ENCODE results near the gene RNFT2.
"Not testable (repeated sequence)": the region's sequence is repeated elsewhere in the genome, so short reads cannot be mapped to it uniquely, and the experiment has no call there.

The RNFT2 gene

DNA sequence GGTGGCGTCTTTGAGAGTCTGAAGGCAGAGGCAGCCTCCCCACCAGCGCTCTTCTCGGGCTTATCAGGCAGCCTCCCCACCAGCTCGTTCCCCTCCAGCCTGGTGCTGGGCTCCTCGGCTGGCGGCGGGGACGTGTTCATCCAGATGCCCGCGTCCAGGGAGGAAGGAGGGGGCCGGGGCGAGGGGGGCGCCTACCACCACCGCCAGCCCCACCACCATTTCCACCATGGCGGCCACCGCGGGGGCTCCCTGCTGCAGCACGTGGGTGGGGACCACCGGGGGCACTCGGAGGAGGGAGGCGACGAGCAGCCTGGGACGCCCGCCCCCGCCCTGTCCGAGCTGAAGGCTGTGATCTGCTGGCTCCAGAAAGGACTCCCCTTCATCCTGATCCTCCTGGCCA, 11.8 kb downstream of the RNFT2 start:
- Mint-ChIP-seq H3K4me1 (ENCODE audit: low read depth) (no peaks in the 10 kb centered on the region), H3K27ac (no peak overlapping the region), H3K4me3 (no peak overlapping the region), H3K27me3 (no peaks in the 10 kb centered on the region), H3K36me3 (peaks cover 14% of the 10 kb centered on the region), H3K9me3 (ENCODE audit: low read depth) (peaks cover 8% of the 10 kb centered on the region)

- no peak overlapping the region for H3K27ac Mint-ChIP-seq
- H3K36me3 Mint-ChIP-seq: peaks cover 14% of the 10 kb centered on the region
- H3K4me1 Mint-ChIP-seq (ENCODE audit: low read depth): no peaks in the 10 kb centered on the region
- no peaks in the 10 kb centered on the region for H3K27me3 Mint-ChIP-seq
- H3K9me3 Mint-ChIP-seq (ENCODE audit: low read depth): peaks cover 8% of the 10 kb centered on the region
- H3K4me3 Mint-ChIP-seq: no peak overlapping the region
Observed at GRCh38 chr12:116750298-116750697, 12.2 kb downstream of the RNFT2 start.

DNA sequence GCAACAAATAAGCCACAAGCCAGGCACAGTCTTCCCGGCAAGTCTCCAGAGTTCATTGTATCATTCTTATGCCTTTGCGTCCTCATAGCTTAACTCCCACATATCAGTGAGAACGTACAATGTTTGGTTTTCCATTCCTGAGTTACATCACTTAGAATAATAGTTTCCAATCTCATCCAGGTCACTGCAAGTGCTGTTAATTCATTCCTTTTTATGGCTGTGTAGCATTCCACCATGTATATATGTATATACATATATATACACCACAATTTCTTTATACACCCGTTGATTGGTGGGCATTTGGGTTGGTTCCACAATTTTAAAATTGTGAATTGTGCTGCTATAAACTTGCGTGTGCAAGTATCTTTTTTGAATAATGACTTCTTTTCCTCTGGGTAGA, 16.0 kb downstream of the RNFT2 start:
- H3K27ac Mint-ChIP-seq; H3K4me1 Mint-ChIP-seq (ENCODE audit: low read depth): not testable (repeated sequence)

DNA sequence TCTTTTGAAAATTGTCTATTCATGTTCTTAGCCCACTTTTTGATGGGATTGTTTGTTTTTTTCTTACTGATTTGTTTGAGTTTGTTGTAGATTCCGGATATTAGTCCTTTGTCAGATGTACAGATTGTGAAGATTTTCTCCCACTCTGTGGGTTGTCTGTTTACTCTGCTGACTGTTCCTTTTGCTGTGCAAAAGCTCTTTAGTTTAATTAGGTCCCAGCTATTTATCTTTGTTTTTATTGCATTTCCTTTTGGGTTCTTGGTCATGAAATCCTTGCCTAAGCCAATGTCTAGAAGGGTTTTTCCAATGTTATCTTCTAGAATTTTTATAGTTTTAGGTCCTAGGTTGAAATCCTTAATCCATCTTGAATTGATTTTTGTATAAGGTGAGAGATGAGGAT, 16.7 kb downstream of the RNFT2 start:
- not testable (repeated sequence) for H3K4me3 Mint-ChIP-seq; H3K27ac Mint-ChIP-seq; H3K4me1 Mint-ChIP-seq (ENCODE audit: low read depth); H3K27me3 Mint-ChIP-seq; H3K9me3 Mint-ChIP-seq (ENCODE audit: low read depth)
- peaks cover 33% of the 10 kb centered on the region for H3K36me3 Mint-ChIP-seq

More for the DNA sequence above, 16.0 kb downstream of the RNFT2 start:
- H3K4me3 Mint-ChIP-seq; H3K9me3 Mint-ChIP-seq (ENCODE audit: low read depth); H3K27me3 Mint-ChIP-seq: not testable (repeated sequence)
- peaks cover 32% of the 10 kb centered on the region for H3K36me3 Mint-ChIP-seq

- H3K36me3 Mint-ChIP-seq: peaks cover 28% of the 10 kb centered on the region
- H3K27me3 Mint-ChIP-seq: no peaks in the 10 kb centered on the region
- peak overlapping the region; percentile 70 for H3K4me3 Mint-ChIP-seq
- H3K4me1 Mint-ChIP-seq (ENCODE audit: low read depth): peaks cover 8% of the 10 kb centered on the region
- no peak overlapping the region for H3K27ac Mint-ChIP-seq
- no peaks in the 10 kb centered on the region for H3K9me3 Mint-ChIP-seq (ENCODE audit: low read depth)
Observed at GRCh38 chr12:116759783-116760621, 21.9 kb downstream of the RNFT2 start.

DNA sequence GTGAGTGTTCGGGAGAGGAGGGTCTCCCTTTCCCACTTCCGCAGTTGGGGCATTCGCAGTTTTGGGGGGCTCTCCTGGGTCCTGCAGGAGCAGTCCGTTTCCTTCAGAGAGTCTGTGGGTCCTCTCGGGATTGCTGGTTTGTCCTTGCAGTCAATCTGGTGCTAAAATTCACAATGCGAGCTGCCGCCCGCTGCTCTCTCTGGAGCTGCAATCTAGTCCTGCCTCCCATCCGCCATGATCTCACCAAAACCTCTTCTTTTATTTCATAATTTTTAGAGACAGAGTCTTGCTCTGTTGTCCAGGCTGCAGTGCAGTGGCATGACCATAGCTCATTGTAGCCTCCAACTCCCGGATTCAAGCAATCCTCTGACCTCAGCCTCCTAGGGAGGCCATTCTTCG, 22.5 kb downstream of the RNFT2 start:
- no peak overlapping the region for H3K4me3 Mint-ChIP-seq
- no peak overlapping the region for H3K27ac Mint-ChIP-seq
- H3K4me1 Mint-ChIP-seq (ENCODE audit: low read depth): peaks cover 8% of the 10 kb centered on the region
- H3K36me3 Mint-ChIP-seq: peaks cover 25% of the 10 kb centered on the region
- no peaks in the 10 kb centered on the region for H3K9me3 Mint-ChIP-seq (ENCODE audit: low read depth)
- H3K27me3 Mint-ChIP-seq: no peaks in the 10 kb centered on the region

DNA sequence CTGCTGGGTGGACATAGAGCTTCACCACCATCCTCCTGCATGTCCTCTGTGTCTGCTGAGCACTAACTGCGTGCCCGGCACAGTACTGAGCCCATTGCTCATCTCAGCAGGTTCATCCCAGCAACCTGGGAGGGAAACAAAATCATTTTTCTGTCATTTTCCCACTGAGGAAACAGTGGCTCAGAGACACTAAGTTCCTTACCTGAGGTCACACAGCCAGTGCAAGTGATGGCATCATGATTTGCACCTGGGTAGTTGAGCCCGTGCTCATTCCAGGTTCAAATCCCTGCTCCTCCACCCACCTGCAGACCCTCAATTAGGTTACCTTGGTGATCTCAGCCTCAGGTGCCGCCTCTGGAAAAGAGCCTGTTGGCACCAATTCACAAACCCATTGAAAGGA, 23.4 kb downstream of the RNFT2 start:
- Mint-ChIP-seq H3K36me3 (peaks cover 20% of the 10 kb centered on the region), H3K9me3 (ENCODE audit: low read depth) (no peaks in the 10 kb centered on the region), H3K4me1 (ENCODE audit: low read depth) (peaks cover 8% of the 10 kb centered on the region), H3K4me3 (no peak overlapping the region), H3K27me3 (no peaks in the 10 kb centered on the region), H3K27ac (no peak overlapping the region)

DNA sequence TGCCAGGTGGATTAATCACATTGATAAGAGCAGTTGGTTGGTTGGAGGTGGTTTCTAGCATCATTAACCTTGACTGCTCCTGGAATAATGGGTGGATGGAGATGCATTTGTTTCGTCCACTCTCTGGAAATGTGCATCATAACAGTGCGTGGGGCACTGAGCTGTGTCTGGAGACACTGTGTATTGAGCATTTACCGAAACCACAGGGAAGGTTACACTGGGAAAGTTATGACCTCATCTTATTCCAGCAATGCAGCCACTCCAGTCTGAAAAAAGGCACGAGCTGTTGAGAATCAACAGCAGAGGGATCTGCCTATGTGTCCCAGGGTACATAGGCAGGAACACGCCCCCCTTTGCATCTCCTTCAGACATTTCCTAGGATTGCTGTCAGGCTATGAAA, 27.2 kb downstream of the RNFT2 start:
- Mint-ChIP-seq H3K36me3 (peaks cover 13% of the 10 kb centered on the region), H3K27ac (no peak overlapping the region), H3K4me3 (no peak overlapping the region), H3K27me3 (no peaks in the 10 kb centered on the region), H3K9me3 (ENCODE audit: low read depth) (no peaks in the 10 kb centered on the region), H3K4me1 (ENCODE audit: low read depth) (no peaks in the 10 kb centered on the region)

GRCh38 chr12:116766285-116766684, 28.2 kb downstream of the RNFT2 start:
- no peaks in the 10 kb centered on the region for H3K4me1 Mint-ChIP-seq (ENCODE audit: low read depth)
- no peaks in the 10 kb centered on the region for H3K27me3 Mint-ChIP-seq
- no peak overlapping the region for H3K4me3 Mint-ChIP-seq
- no peak overlapping the region for H3K27ac Mint-ChIP-seq
- H3K36me3 Mint-ChIP-seq: peaks cover 9% of the 10 kb centered on the region
- H3K9me3 Mint-ChIP-seq (ENCODE audit: low read depth): no peaks in the 10 kb centered on the region

DNA sequence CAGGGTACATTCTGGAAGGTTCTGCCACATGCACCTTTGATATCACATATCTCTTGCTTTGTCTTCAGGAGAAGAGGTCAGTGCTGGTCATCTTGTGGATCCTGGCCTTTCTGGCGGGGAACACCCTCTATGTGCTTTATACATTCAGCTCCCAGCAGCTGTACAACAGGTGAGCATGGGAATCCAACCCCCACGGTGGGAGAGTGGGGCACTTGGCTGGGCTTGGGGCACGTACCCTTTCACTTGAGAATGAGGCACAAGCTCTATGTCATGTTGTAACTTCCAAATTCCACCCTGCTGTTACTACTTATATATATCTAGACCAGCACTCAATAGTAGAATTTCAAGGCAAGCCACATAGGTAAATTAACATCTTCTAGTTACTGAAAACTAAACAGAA, 28.6 kb downstream of the RNFT2 start:
- Mint-ChIP-seq H3K27me3 (no peaks in the 10 kb centered on the region), H3K36me3 (peaks cover 9% of the 10 kb centered on the region), H3K27ac (no peak overlapping the region), H3K4me3 (no peak overlapping the region), H3K9me3 (ENCODE audit: low read depth) (no peaks in the 10 kb centered on the region), H3K4me1 (ENCODE audit: low read depth) (no peaks in the 10 kb centered on the region)

- Mint-ChIP-seq H3K9me3 (ENCODE audit: low read depth) (no peaks in the 10 kb centered on the region), H3K4me3 (no peak overlapping the region), H3K4me1 (ENCODE audit: low read depth) (peaks cover 5% of the 10 kb centered on the region), H3K36me3 (peaks cover 11% of the 10 kb centered on the region), H3K27ac (no peak overlapping the region), H3K27me3 (no peaks in the 10 kb centered on the region)
Observed at GRCh38 chr12:116771651-116772050, 33.5 kb downstream of the RNFT2 start.

- Mint-ChIP-seq H3K4me1 (ENCODE audit: low read depth) (peaks cover 5% of the 10 kb centered on the region), H3K27ac (no peak overlapping the region), H3K27me3 (no peaks in the 10 kb centered on the region), H3K9me3 (ENCODE audit: low read depth) (no peaks in the 10 kb centered on the region), H3K4me3 (no peak overlapping the region), H3K36me3 (peaks cover 9% of the 10 kb centered on the region)
Observed at GRCh38 chr12:116773276-116773731, 35.2 kb downstream of the RNFT2 start.

GRCh38 chr12:116774020-116774419, 35.9 kb downstream of the RNFT2 start:
- H3K4me3 Mint-ChIP-seq: no peak overlapping the region
- H3K27ac Mint-ChIP-seq: no peak overlapping the region
- no peaks in the 10 kb centered on the region for H3K9me3 Mint-ChIP-seq (ENCODE audit: low read depth)
- H3K36me3 Mint-ChIP-seq: peaks cover 9% of the 10 kb centered on the region
- peaks cover 5% of the 10 kb centered on the region for H3K4me1 Mint-ChIP-seq (ENCODE audit: low read depth)
- H3K27me3 Mint-ChIP-seq: no peaks in the 10 kb centered on the region

DNA sequence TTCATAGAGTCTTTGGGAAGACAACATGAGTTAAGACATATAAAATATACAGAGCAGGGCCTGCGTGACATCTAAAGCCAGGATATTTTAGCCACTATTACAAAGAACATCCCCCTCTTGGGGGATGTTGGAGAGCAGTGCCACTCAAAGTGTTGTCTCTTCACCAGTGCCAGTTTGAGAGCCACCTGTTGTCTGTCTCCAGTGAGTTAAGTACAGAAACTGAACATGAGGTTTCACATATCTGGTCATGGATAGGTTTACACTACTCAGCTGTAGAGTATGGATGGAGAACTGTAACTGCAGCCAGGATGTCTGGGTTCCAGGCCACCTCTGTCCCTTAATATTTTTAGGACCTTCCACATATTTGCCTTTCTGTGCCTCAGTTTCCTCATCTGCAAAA, 39.1 kb downstream of the RNFT2 start:
- Mint-ChIP-seq H3K4me1 (ENCODE audit: low read depth) (peaks cover 5% of the 10 kb centered on the region), H3K9me3 (ENCODE audit: low read depth) (no peaks in the 10 kb centered on the region), H3K36me3 (peaks cover 15% of the 10 kb centered on the region), H3K4me3 (no peak overlapping the region), H3K27ac (no peak overlapping the region), H3K27me3 (no peaks in the 10 kb centered on the region)

GRCh38 chr12:116779597-116779996, 41.5 kb downstream of the RNFT2 start:
- H3K4me3 Mint-ChIP-seq: no peak overlapping the region
- no peaks in the 10 kb centered on the region for H3K27me3 Mint-ChIP-seq
- H3K9me3 Mint-ChIP-seq (ENCODE audit: low read depth): no peaks in the 10 kb centered on the region
- no peaks in the 10 kb centered on the region for H3K4me1 Mint-ChIP-seq (ENCODE audit: low read depth)
- H3K27ac Mint-ChIP-seq: no peak overlapping the region
- peaks cover 19% of the 10 kb centered on the region for H3K36me3 Mint-ChIP-seq

GRCh38 chr12:116780942-116781341, 42.8 kb downstream of the RNFT2 start:
- Mint-ChIP-seq H3K4me3 (no peak overlapping the region), H3K27me3 (no peaks in the 10 kb centered on the region), H3K4me1 (ENCODE audit: low read depth) (no peaks in the 10 kb centered on the region), H3K9me3 (ENCODE audit: low read depth) (no peaks in the 10 kb centered on the region), H3K36me3 (peaks cover 25% of the 10 kb centered on the region), H3K27ac (no peak overlapping the region)

All from activated naive CD8-positive, alpha-beta T cell (primary cell).